ENCODE data around the gene S100A8.

- TF ChIP-seq CTCF (conservative IDR thresholded peaks at IDR 0.05) (no peak), ZFX (IDR thresholded peaks at IDR 0.05) (no peak)
These were observed 1.9 kb upstream of the S100A8 start for GRCh38 chr1:153392822-153393221.

Data from C4-2B (cell line).